Glomerular visceral epithelial cell (primary cell): ENCODE measurements around the gene NOXRED1.

Experiments
- DNase-seq: peaks from one replicate; pipeline ENCODE4 v3.0.0-alpha.2; 2016; ENCODE audit errors: extremely low spot score

Gene NOXRED1

GRCh38 chr14:77409131-77409533 is 14.2 kb downstream of the NOXRED1 start:
- peak; percentile 4 for DNase-seq

GRCh38 chr14:77407158-77407557 is 16.2 kb downstream of the NOXRED1 start:
- DNase-seq, result no peak

GRCh38 chr14:77406718-77407117 is 16.6 kb downstream of the NOXRED1 start:
- no peak for DNase-seq

- DNase-seq, result no peak
Measured at GRCh38 chr14:77406086-77406485, 17.2 kb downstream of the NOXRED1 start.

GRCh38 chr14:77403768-77404167 is 19.6 kb downstream of the NOXRED1 start:
- no peak for DNase-seq

- DNase-seq, result no peak
Measured at GRCh38 chr14:77400216-77400615, 23.1 kb downstream of the NOXRED1 start.

GRCh38 chr14:77390188-77390587 is 33.1 kb downstream of the NOXRED1 start:
- peak; percentile 4 for DNase-seq

- DNase-seq, result no peak
Measured at GRCh38 chr14:77378701-77379100, 44.6 kb downstream of the NOXRED1 start.

GRCh38 chr14:77377502-77377844 is 45.9 kb downstream of the NOXRED1 start:
- no peak for DNase-seq

- peak; percentile 86 for DNase-seq
Measured at GRCh38 chr14:77376771-77377501, 46.4 kb downstream of the NOXRED1 start, which contains the start of the genes SAMD15 and TMED8. TSS of gene SAMD15 (plus strand) at chr14:77377379. CDS start at chr14:77377419, 40 bp downstream. TSS of gene TMED8 (minus strand) at chr14:77377094. CDS start at chr14:77377053, 41 bp downstream.

GRCh38 chr14:77375973-77376770 is 47.2 kb downstream of the NOXRED1 start:
- peak; percentile 16 for DNase-seq

- no peak for DNase-seq
Measured at GRCh38 chr14:77375164-77375950, 48.0 kb downstream of the NOXRED1 start.

GRCh38 chr14:77372304-77372841 is 51.0 kb downstream of the NOXRED1 start:
- peak; percentile 6 for DNase-seq

- no peak for DNase-seq
Measured at GRCh38 chr14:77369285-77369684, 54.0 kb downstream of the NOXRED1 start.

GRCh38 chr14:77364146-77364545 is 59.2 kb downstream of the NOXRED1 start:
- DNase-seq, result no peak

- DNase-seq, result no peak
Measured at GRCh38 chr14:77359626-77360025, 63.7 kb downstream of the NOXRED1 start.

- no peak for DNase-seq
Measured at GRCh38 chr14:77356899-77357298, 66.4 kb downstream of the NOXRED1 start.

GRCh38 chr14:77355811-77356210 is 67.5 kb downstream of the NOXRED1 start:
- DNase-seq, result no peak

- DNase-seq, result no peak
Measured at GRCh38 chr14:77353469-77354141, 69.7 kb downstream of the NOXRED1 start.

- no peak for DNase-seq
Measured at GRCh38 chr14:77347751-77348150, 75.6 kb downstream of the NOXRED1 start.

- DNase-seq, result no peak
Measured at GRCh38 chr14:77346495-77346894, 76.8 kb downstream of the NOXRED1 start.
